ENCODE results near the gene ADAMTS4. TPM values are rescaled to one million over a fixed set of nuclear protein-coding genes. Genes with fewer than 3 reads are reported as not detected.

ADAMTS4 gene
- total and polyA plus RNA-seq, 2 experiments from 2014 or later = 7.2 to 9.8 TPM

- Histone ChIP-seq H3K27ac (no peak overlapping the region), H4K20me1 (ENCODE audit: insufficient read depth) (no peaks in the 10 kb centered on the region), H3K9me2 (ENCODE audit: insufficient read depth) (no peaks in the 10 kb centered on the region), H3F3A (ENCODE audit: insufficient read depth) (peaks cover 5% of the 10 kb centered on the region; the same call in 1 of the 2 replicates), H3K4me1 (ENCODE audit: insufficient read depth) (peaks cover 11% of the 10 kb centered on the region; the same call in 1 of the 2 replicates), H3K4me3 (no peak overlapping the region), H3K27me3 (replicated peaks; ENCODE audit: insufficient read depth) (no peaks in the 10 kb centered on the region), H3K9ac (no peak overlapping the region), H2AFZ (no peak overlapping the region), H3K79me2 (ENCODE audit: insufficient read depth) (peaks cover 7% of the 10 kb centered on the region), H3K36me3 (ENCODE audit: low read depth) (no peaks in the 10 kb centered on the region; the same call in 1 of the 2 replicates), H3K4me2 (ENCODE audit: unreplicated experiment) (no peak overlapping the region), H3K9me3 (ENCODE audit: low read depth) (no peaks in the 10 kb centered on the region)
- 44 to 47% methylated on average over 3 of the region's 3 CpGs for WGBS, 2 experiments (ENCODE audit: low coverage in 1 of 2, low lambda C conversion rate in 2 of 2, missing lambda C conversion rate in 2 of 2)
- TF ChIP-seq EZH2 (IDR thresholded peaks at IDR 0.05; ENCODE audit: insufficient read depth, poor library complexity, severe bottlenecking) (no peak), EZH2phosphoT487 (IDR thresholded peaks at IDR 0.05; ENCODE audit: insufficient read depth, low read depth) (no peak)
- in situ Hi-C loops (cut with MboI) = no loop called here
- DNase-seq = no peak
Observed at GRCh38 chr1:161229896-161230295, 31.0 kb upstream of the ADAMTS4 start.

- no peak for DNase-seq
- WGBS, 2 experiments (ENCODE audit: low coverage in 1 of 2, low lambda C conversion rate in 2 of 2, missing lambda C conversion rate in 2 of 2) = 91% methylated on average over 7 of the region's 7 CpGs
- peaks cover 5% of the 10 kb centered on the region; the same call in 1 of the 2 replicates for H3F3A ChIP-seq (ENCODE audit: insufficient read depth)
- H3K27me3 ChIP-seq (replicated peaks; ENCODE audit: insufficient read depth) = no peaks in the 10 kb centered on the region
- H3K27ac ChIP-seq = no peak overlapping the region
- H3K79me2 ChIP-seq (ENCODE audit: insufficient read depth) = peaks cover 7% of the 10 kb centered on the region
- no peaks in the 10 kb centered on the region for H3K9me2 ChIP-seq (ENCODE audit: insufficient read depth)
- no peaks in the 10 kb centered on the region for H4K20me1 ChIP-seq (ENCODE audit: insufficient read depth)
- H3K4me3 ChIP-seq = no peak overlapping the region
- H3K4me2 ChIP-seq (ENCODE audit: unreplicated experiment) = no peak overlapping the region
- in situ Hi-C loops (cut with MboI) = no loop called here
- H3K36me3 ChIP-seq (ENCODE audit: low read depth) = no peaks in the 10 kb centered on the region; the same call in 1 of the 2 replicates
- no peak overlapping the region; the same call in 1 of the 2 replicates for H2AFZ ChIP-seq
- H3K9me3 ChIP-seq (ENCODE audit: low read depth) = no peaks in the 10 kb centered on the region
- peaks cover 11% of the 10 kb centered on the region; the same call in 1 of the 2 replicates for H3K4me1 ChIP-seq (ENCODE audit: insufficient read depth)
- TF ChIP-seq EZH2 (IDR thresholded peaks at IDR 0.05; ENCODE audit: insufficient read depth, poor library complexity, severe bottlenecking) (no peak), EZH2phosphoT487 (IDR thresholded peaks at IDR 0.05; ENCODE audit: insufficient read depth, low read depth) (no peak)
- H3K9ac ChIP-seq = no peak overlapping the region
Observed at GRCh38 chr1:161228032-161228431, 29.2 kb upstream of the ADAMTS4 start.

GRCh38 chr1:161227196-161227871 is 28.5 kb upstream of the ADAMTS4 start:
- peak overlapping the region; percentile 93 for H2AFZ ChIP-seq
- 36 to 38% methylated on average over 11 of the region's 11 CpGs for WGBS, 2 experiments (ENCODE audit: low coverage in 1 of 2, low lambda C conversion rate in 2 of 2, missing lambda C conversion rate in 2 of 2)
- in situ Hi-C loops (cut with MboI) = no loop called here
- H3K9me3 ChIP-seq (ENCODE audit: low read depth) = no peaks in the 10 kb centered on the region
- peak; percentile 88 for DNase-seq
- H3K9ac ChIP-seq = peak overlapping the region; percentile 80; the same call in 1 of the 2 replicates
- H4K20me1 ChIP-seq (ENCODE audit: insufficient read depth) = no peaks in the 10 kb centered on the region
- no peaks in the 10 kb centered on the region; the same call in 1 of the 2 replicates for H3K36me3 ChIP-seq (ENCODE audit: low read depth)
- H3K79me2 ChIP-seq (ENCODE audit: insufficient read depth) = peaks cover 7% of the 10 kb centered on the region
- peak overlapping the region; percentile 91 for H3K4me3 ChIP-seq
- no peak for TF ChIP-seq EZH2 (IDR thresholded peaks at IDR 0.05; ENCODE audit: insufficient read depth, poor library complexity, severe bottlenecking)
- no peak for TF ChIP-seq EZH2phosphoT487 (IDR thresholded peaks at IDR 0.05; ENCODE audit: insufficient read depth, low read depth)
- no peak overlapping the region for H3K27ac ChIP-seq
- no peaks in the 10 kb centered on the region for H3K27me3 ChIP-seq (replicated peaks; ENCODE audit: insufficient read depth)
- H3K4me2 ChIP-seq (ENCODE audit: unreplicated experiment) = peak overlapping the region; percentile 73
- H3K4me1 ChIP-seq (ENCODE audit: insufficient read depth) = peaks cover 11% of the 10 kb centered on the region; the same call in 1 of the 2 replicates
- H3K9me2 ChIP-seq (ENCODE audit: insufficient read depth) = no peaks in the 10 kb centered on the region
- H3F3A ChIP-seq (ENCODE audit: insufficient read depth) = peaks cover 5% of the 10 kb centered on the region; the same call in 1 of the 2 replicates

- Histone ChIP-seq H3K27ac (no peak overlapping the region), H2AFZ (peak overlapping the region; percentile 93), H3K9me3 (ENCODE audit: low read depth) (no peaks in the 10 kb centered on the region), H3K4me3 (peak overlapping the region; percentile 91), H3K4me2 (ENCODE audit: unreplicated experiment) (peak overlapping the region; percentile 73), H3K9ac (peak overlapping the region; percentile 80), H3K79me2 (ENCODE audit: insufficient read depth) (peaks cover 7% of the 10 kb centered on the region), H3K4me1 (ENCODE audit: insufficient read depth) (peaks cover 11% of the 10 kb centered on the region; the same call in 1 of the 2 replicates), H3K36me3 (ENCODE audit: low read depth) (no peaks in the 10 kb centered on the region; the same call in 1 of the 2 replicates), H3K27me3 (replicated peaks; ENCODE audit: insufficient read depth) (no peaks in the 10 kb centered on the region), H4K20me1 (ENCODE audit: insufficient read depth) (no peaks in the 10 kb centered on the region), H3K9me2 (ENCODE audit: insufficient read depth) (no peaks in the 10 kb centered on the region), H3F3A (ENCODE audit: insufficient read depth) (peaks cover 5% of the 10 kb centered on the region; the same call in 1 of the 2 replicates)
- TF ChIP-seq EZH2 (IDR thresholded peaks at IDR 0.05; ENCODE audit: insufficient read depth, poor library complexity, severe bottlenecking) (no peak), EZH2phosphoT487 (IDR thresholded peaks at IDR 0.05; ENCODE audit: insufficient read depth, low read depth) (no peak)
- DNase-seq = no peak
- WGBS, 2 experiments (ENCODE audit: low coverage in 1 of 2, low lambda C conversion rate in 2 of 2, missing lambda C conversion rate in 2 of 2) = 60% methylated on average over 3 of the region's 3 CpGs
- in situ Hi-C loops (cut with MboI) = no loop called here
Observed at GRCh38 chr1:161226759-161227158, 27.9 kb upstream of the ADAMTS4 start.

Measured in GM23248 (cell line).